NB4 (cell line): ENCODE results near the gene YIPF6.

ENCODE experiments used
- DNase-seq: peaks from one replicate; pipeline ENCODE4 v3.0.0; 2010; ENCODE audit warnings: low read depth
- H3K4me3 ChIP-seq: one replicate; pipeline ENCODE4 v1.5.1; 2011; ENCODE audit warnings: mild to moderate bottlenecking, low read depth, low read length, moderate library complexity
- CTCF ChIP-seq: IDR thresholded peaks from one replicate; pipeline ENCODE4 v1.5.1; 2012; ENCODE audit warnings: low read depth, low read length
- MYC ChIP-seq: IDR thresholded peaks from 2 replicates; pipeline ENCODE4 v1.6.1; 2011; ENCODE audit warnings: low read depth, low read length
- POLR2A ChIP-seq: IDR thresholded peaks from 2 replicates; pipeline ENCODE4 v1.6.1; 2011; ENCODE audit warnings: mild to moderate bottlenecking; ENCODE audit not compliant: insufficient read length; ENCODE audit errors: extremely low read depth
- TF ChIP-seq, protein P1 (sequence below): IDR thresholded peaks from 2 replicates; pipeline ENCODE4 v1.6.1; 2011; ENCODE audit warnings: low read depth, low read length

YIPF6 gene

DNA sequence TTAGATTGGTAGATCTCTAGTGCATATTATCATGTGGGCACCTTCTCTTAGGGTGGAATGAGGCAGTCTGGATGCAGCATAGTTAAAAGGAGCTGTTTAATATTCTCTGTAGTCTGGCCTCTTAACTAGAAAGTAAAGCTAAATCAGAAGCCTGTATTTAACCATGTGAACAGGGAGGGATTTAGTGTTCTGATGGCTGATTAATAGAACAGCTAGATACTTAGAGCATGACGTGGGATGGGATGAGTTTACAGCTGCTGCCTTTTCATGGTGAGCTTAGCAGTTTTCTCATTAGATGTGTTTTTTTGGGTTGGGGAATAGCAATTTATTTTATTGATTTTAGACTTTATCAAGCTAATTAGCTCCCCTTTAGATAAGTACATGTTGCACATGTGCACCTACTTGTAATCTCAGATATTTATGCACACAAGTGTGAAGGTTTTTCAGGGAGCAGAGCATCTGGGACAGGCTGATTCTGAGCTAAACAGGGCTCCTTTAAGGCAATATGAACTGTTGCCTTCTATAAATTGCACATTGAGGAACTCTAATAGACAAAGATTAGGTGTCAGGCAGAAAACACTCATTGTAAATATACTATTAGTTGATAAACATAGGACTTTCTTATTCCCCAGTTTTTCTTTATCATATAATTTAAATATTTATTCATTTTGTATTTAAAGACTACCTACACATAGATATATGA, 34.1 kb downstream of the YIPF6 start:
- no peak for DNase-seq
- TF ChIP-seq CTCF: no peak
- TF ChIP-seq POLR2A: no peak
- no peak for TF ChIP-seq MYC
- TF ChIP-seq, protein P1, sequence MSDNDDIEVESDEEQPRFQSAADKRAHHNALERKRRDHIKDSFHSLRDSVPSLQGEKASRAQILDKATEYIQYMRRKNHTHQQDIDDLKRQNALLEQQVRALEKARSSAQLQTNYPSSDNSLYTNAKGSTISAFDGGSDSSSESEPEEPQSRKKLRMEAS: no peak

DNA sequence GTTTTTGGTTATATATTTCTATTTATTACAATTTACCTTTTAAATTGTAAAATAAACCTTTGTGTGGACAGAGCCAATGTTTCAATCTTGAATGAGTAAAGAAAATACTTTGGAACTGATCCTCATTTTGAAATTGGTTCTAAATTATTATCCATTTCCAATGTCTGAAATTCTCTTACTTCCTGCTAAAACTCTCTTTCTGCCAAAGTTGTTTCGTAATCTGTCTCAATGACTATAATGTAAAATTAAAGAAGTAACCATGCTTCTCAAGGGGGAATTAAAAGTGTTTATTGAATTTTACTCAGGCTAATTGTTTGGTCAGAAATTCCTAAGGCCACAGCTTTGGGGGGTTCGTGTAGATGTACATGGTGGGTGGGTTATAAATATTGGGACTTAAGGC, 34.8 kb downstream of the YIPF6 start:
- no peak overlapping the region for H3K4me3 ChIP-seq
- TF ChIP-seq MYC (no peak), CTCF (no peak), POLR2A (no peak)
- TF ChIP-seq, protein P1: no peak
- DNase-seq: no peak

More for the DNA sequence above, 34.1 kb downstream of the YIPF6 start:
- H3K4me3 ChIP-seq: no peak overlapping the region

DNA sequence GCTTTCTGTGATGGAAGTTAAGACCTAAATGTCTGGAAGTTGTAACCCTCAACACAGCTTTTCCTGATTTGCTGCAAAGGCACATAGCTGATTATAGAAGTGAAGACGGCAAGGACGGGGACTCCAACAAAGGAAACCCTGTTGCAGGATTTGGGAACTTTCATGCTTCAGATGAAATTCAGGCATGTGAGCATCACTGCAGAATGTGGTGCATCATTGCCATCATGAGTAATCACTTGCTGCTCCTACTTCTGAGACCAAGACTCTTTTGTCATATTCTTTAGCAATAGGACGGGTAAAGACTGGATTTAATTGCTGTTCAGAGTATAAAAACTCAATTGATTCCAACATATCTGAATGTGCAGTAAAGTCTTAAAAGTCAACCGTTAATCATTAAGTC, 35.8 kb downstream of the YIPF6 start:
- no peak for DNase-seq
- TF ChIP-seq CTCF (no peak), MYC (no peak), POLR2A (no peak)
- TF ChIP-seq, protein P1: no peak
- H3K4me3 ChIP-seq: no peak overlapping the region

DNA sequence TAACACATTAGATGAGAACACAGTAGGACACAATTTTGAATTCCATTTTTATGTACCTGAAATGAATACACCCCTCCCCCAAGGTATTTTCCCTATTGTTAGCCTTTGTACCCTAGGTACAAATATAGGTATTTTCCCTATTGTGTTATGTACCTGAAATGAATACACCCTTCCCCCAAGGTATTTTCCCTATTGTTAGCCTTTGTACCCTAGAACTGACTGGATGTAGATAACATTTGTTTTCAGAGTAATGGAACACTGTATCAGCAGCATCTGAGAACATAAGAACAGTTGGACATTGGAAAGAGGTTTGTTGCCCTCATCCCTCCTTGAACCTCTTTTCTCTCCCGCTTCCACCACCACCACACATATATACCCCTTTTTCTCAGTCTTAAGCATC, 37.6 kb downstream of the YIPF6 start:
- DNase-seq: no peak
- no peak overlapping the region for H3K4me3 ChIP-seq
- TF ChIP-seq POLR2A: no peak
- TF ChIP-seq, protein P1: no peak
- no peak for TF ChIP-seq CTCF
- no peak for TF ChIP-seq MYC

DNA sequence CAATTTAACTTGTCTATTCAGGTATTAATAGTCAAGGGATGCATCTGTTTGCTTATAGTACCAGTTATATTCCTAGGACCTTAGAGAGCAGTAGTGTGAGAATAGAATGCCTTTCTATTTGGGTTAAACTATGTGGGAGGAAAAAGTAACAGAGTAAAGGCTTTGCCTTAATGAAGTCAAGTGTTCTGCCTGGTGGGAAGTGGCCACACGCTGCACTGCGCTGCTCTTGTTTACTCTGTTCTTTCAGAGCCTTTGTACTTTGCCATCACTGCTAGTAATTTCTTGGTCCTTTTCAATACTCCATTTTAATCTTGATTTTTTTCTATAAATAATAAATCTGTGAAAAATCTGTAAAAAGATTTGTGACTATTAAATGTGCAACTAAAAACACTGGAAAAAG, 38.0 kb downstream of the YIPF6 start:
- H3K4me3 ChIP-seq: no peak overlapping the region
- no peak for DNase-seq
- TF ChIP-seq, protein P1: no peak
- TF ChIP-seq POLR2A (no peak), MYC (no peak), CTCF (no peak)
